Measurements from ENCODE around the gene ARHGEF6. TPM values are rescaled to one million over a fixed set of nuclear protein-coding genes. Genes with fewer than 3 reads are reported as not detected.

Gene ARHGEF6
- total and polyA plus RNA-seq, 2 experiments from 2014 or later: 2.5 to 6.0 TPM

GRCh38 chrX:136752346-136752745 lies 28.4 kb downstream of the ARHGEF6 start:
- Histone ChIP-seq H3K4me2 (no peak overlapping the region), H4K20me1 (replicated peaks; ENCODE audit: insufficient read depth) (no peaks in the 10 kb centered on the region), H3K9me2 (ENCODE audit: insufficient read depth) (no peaks in the 10 kb centered on the region), H2AFZ (no peak overlapping the region), H3F3A (replicated peaks; ENCODE audit: low read depth) (no peaks in the 10 kb centered on the region), H3K4me3 (no peak overlapping the region), H3K27me3 (ENCODE audit: insufficient read depth) (no peaks in the 10 kb centered on the region), H3K79me2 (replicated peaks; ENCODE audit: insufficient read depth) (no peaks in the 10 kb centered on the region), H3K27ac (ENCODE audit: low read depth) (no peak overlapping the region), H3K4me1 (ENCODE audit: insufficient read depth) (no peaks in the 10 kb centered on the region), H3K36me3 (ENCODE audit: insufficient read depth) (no peaks in the 10 kb centered on the region)
- Mint-ChIP-seq H3K4me3 (no peak overlapping the region), H3K9me3 (no peaks in the 10 kb centered on the region), H3K36me3 (ENCODE audit: low read depth) (no peaks in the 10 kb centered on the region), H3K4me1 (peaks cover 27% of the 10 kb centered on the region), H3K27ac (no peak overlapping the region), H3K27me3 (ENCODE audit: insufficient read depth, low read depth, poor library complexity) (peaks cover 2% of the 10 kb centered on the region)
- ATAC-seq (no peak), DNase-seq (ENCODE audit: low spot score) (no peak)
- TF ChIP-seq EZH2phosphoT487 (IDR thresholded peaks at IDR 0.05; ENCODE audit: unreplicated experiment): no peak
- no peak for TF ChIP-seq CTCF (conservative IDR thresholded peaks at IDR 0.05; ENCODE audit: low read depth in 2 of 2)

DNA sequence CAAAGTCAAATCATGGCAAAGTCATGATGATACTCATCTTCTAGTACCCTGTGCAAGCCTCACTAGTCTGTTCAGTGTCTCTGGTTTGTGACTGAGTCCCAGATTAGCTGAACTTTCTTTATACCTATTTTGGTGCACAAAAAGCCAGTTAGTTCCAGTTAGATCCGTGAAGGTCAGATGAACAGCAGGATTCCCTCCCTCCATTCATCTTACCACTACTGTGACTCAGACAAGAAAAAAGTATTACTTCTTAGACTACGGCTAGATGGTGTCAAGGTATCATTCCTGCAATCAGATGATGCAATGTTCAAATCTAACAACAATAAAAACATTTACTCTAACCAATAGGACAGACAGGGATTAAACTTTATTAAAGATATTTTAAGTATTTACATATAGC lies 30.4 kb downstream of the ARHGEF6 start:
- no peak for DNase-seq (ENCODE audit: low spot score)
- Histone ChIP-seq H2AFZ (no peak overlapping the region), H3K27ac (ENCODE audit: low read depth) (no peak overlapping the region), H3K4me3 (no peak overlapping the region), H3K36me3 (ENCODE audit: insufficient read depth) (no peaks in the 10 kb centered on the region), H3K4me1 (ENCODE audit: insufficient read depth) (peaks cover 4% of the 10 kb centered on the region; the same call in 1 of the 2 replicates), H3K27me3 (ENCODE audit: insufficient read depth) (no peaks in the 10 kb centered on the region), H3F3A (replicated peaks; ENCODE audit: low read depth) (no peaks in the 10 kb centered on the region), H4K20me1 (replicated peaks; ENCODE audit: insufficient read depth) (no peaks in the 10 kb centered on the region), H3K4me2 (no peak overlapping the region), H3K9me2 (ENCODE audit: insufficient read depth) (no peaks in the 10 kb centered on the region), H3K79me2 (replicated peaks; ENCODE audit: insufficient read depth) (no peaks in the 10 kb centered on the region)
- peaks cover 29% of the 10 kb centered on the region for H3K4me1 Mint-ChIP-seq
- TF ChIP-seq ZNF331 (CRISPR knock-in tag; IDR thresholded peaks at IDR 0.05; ENCODE audit: low read depth) (no peak), REST (IDR thresholded peaks at IDR 0.05; ENCODE audit: unreplicated experiment) (no peak), NANOG (IDR thresholded peaks at IDR 0.05; ENCODE audit: borderline replicate concordance) (no peak), STAT1 (IDR thresholded peaks at IDR 0.05; ENCODE audit: unreplicated experiment) (no peak), ETS1 (IDR thresholded peaks at IDR 0.05) (no peak), JUNB (IDR thresholded peaks at IDR 0.05; ENCODE audit: unreplicated experiment) (no peak)
- no peak for ATAC-seq
- no peak overlapping the region for H3K27ac Mint-ChIP-seq
- H3K27me3 Mint-ChIP-seq (ENCODE audit: insufficient read depth, low read depth, poor library complexity): peaks cover 2% of the 10 kb centered on the region
- H3K4me3 Mint-ChIP-seq: no peak overlapping the region
- H3K36me3 Mint-ChIP-seq (ENCODE audit: low read depth): no peaks in the 10 kb centered on the region
- no peaks in the 10 kb centered on the region for H3K9me3 Mint-ChIP-seq

Measured in GM23338 (cell line).